ENCODE data around the gene GFRA3. TPM values are rescaled to one million over a fixed set of nuclear protein-coding genes. Genes with fewer than 3 reads are reported as not detected.

GFRA3 gene
- total RNA-seq, 4 donors from 2014 or later = 0.48 to 3.4 (median 0.55) TPM; not detected in 1

DNA sequence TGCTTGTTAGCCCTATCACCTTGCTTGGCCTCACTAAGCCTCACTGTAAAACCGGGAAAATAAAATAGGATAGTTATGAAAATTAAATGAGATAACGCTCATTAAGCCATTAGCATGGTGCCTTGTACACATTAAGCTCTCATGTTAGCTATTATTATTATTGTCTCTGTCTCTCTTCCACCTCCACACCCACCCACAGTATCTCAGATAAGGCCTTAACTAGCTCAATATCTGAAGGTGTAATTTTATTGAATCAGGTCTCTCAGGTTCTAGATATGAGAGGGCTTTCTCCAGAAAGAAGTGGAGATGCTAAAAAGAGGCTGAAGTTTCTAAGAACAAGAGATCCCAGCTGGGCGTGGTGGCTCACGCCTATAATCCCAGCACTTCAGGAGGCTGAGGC is 27.6 kb downstream of the GFRA3 start:
- no peak for TF ChIP-seq EP300 (IDR thresholded peaks at IDR 0.05; ENCODE audit: low read depth)
- no peak for TF ChIP-seq POLR2AphosphoS5 (IDR thresholded peaks at IDR 0.05)
- intact Hi-C loops (cut with DNase I; ENCODE audit: low total_unique reads) = no loop called here
- in situ Hi-C loops (cut with MboI; ENCODE audit: low pct_ligation_motif_present in 1 of 4, low pct_unique_long_range_greater_than_20kb in 1 of 4, low sequenced_read_pairs in 3 of 4) = no loop called here
- no peak overlapping the region for H3K27ac ChIP-seq
- no peak for DNase-seq
- peaks cover 19% of the 10 kb centered on the region for H3K27me3 ChIP-seq
- H3K9me3 ChIP-seq = no peaks in the 10 kb centered on the region
- peaks cover 0 to 6% (median 4%) of the 10 kb centered on the region in 4 donors for H3K4me1 ChIP-seq
- no peak overlapping the region for H3K4me3 ChIP-seq
- H3K36me3 ChIP-seq = no peaks in the 10 kb centered on the region
- WGBS, 2 donors (ENCODE audit: low coverage in 1 of 2) = 86 to 92% methylated on average over 4 of the region's 4 CpGs

DNA sequence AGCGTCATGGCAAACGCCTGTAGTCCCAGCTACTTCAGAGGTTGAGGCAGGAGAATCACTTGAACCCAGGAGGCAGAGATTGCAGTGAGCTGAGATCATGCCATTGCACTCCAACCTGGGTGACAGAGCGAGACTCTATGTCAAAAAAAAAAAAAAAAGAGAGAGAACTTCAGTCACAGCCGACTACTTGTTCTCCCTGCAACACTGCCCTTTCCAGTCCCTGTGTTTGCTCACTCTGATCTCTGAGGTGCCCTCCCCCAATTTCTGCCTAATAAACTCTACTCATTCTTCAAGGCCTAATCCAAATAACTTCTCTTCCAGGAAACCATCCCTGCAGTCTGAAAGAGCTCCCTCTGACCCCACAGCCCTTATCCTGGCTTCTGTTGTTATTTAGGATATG is 28.1 kb downstream of the GFRA3 start:
- intact Hi-C loops (cut with DNase I; ENCODE audit: low total_unique reads) (no loop called here), in situ Hi-C loops (cut with MboI; ENCODE audit: low pct_ligation_motif_present in 1 of 4, low pct_unique_long_range_greater_than_20kb in 1 of 4, low sequenced_read_pairs in 3 of 4) (no loop called here)
- H3K36me3 ChIP-seq = no peaks in the 10 kb centered on the region
- no peak overlapping the region for H3K4me3 ChIP-seq
- WGBS, 2 donors (ENCODE audit: low coverage in 1 of 2) = 76 to 89% methylated on average over 4 of the region's 4 CpGs
- H3K27me3 ChIP-seq = peaks cover 24% of the 10 kb centered on the region
- H3K27ac ChIP-seq = no peak overlapping the region
- TF ChIP-seq, protein P1, sequence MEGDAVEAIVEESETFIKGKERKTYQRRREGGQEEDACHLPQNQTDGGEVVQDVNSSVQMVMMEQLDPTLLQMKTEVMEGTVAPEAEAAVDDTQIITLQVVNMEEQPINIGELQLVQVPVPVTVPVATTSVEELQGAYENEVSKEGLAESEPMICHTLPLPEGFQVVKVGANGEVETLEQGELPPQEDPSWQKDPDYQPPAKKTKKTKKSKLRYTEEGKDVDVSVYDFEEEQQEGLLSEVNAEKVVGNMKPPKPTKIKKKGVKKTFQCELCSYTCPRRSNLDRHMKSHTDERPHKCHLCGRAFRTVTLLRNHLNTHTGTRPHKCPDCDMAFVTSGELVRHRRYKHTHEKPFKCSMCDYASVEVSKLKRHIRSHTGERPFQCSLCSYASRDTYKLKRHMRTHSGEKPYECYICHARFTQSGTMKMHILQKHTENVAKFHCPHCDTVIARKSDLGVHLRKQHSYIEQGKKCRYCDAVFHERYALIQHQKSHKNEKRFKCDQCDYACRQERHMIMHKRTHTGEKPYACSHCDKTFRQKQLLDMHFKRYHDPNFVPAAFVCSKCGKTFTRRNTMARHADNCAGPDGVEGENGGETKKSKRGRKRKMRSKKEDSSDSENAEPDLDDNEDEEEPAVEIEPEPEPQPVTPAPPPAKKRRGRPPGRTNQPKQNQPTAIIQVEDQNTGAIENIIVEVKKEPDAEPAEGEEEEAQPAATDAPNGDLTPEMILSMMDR (IDR thresholded peaks at IDR 0.05) = no peak
- no peak for TF ChIP-seq POLR2A (IDR thresholded peaks at IDR 0.05)
- no peak for TF ChIP-seq POLR2AphosphoS5 (IDR thresholded peaks at IDR 0.05)
- no peak for TF ChIP-seq EP300 (IDR thresholded peaks at IDR 0.05; ENCODE audit: low read depth)
- H3K9me3 ChIP-seq = no peaks in the 10 kb centered on the region
- DNase-seq = no peak
- H3K4me1 ChIP-seq = peaks cover 0 to 11% (median 8%) of the 10 kb centered on the region in 4 donors

DNA sequence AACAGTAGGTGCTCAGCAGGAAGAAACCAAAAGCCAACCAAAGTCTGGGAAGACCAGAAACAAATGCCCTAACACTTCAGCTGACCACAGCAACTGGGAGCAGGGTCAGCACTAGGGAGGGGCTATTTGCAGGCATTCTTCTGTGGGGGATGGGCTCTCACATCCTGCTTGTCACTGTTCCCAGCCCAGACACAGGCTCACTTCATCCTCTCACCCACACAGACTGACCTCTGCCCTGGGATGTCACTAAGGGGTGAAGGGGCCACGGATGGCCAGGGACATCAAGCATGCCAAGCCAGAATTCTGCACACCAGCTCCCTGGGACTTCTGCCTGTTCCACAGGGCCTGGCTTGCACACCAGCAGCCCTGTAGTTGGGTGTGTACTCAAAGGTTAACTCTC is 28.7 kb downstream of the GFRA3 start:
- in situ Hi-C loops (cut with MboI; ENCODE audit: low pct_ligation_motif_present in 1 of 4, low pct_unique_long_range_greater_than_20kb in 1 of 4, low sequenced_read_pairs in 3 of 4) = no loop called here
- H3K27ac ChIP-seq = no peak overlapping the region
- peaks cover 0 to 11% (median 8%) of the 10 kb centered on the region in 4 donors for H3K4me1 ChIP-seq
- H3K4me3 ChIP-seq = no peak overlapping the region
- H3K27me3 ChIP-seq = peaks cover 30% of the 10 kb centered on the region
- WGBS, 2 donors (ENCODE audit: low coverage in 1 of 2) = 56% methylated on average over 1 of the region's 1 CpG; no CpG with 5 or more reads in 1 of the 2 donors
- TF ChIP-seq, protein P1 (IDR thresholded peaks at IDR 0.05) = no peak
- TF ChIP-seq EP300 (IDR thresholded peaks at IDR 0.05; ENCODE audit: low read depth) (no peak), POLR2AphosphoS5 (IDR thresholded peaks at IDR 0.05) (no peak), POLR2A (IDR thresholded peaks at IDR 0.05) (no peak)
- intact Hi-C loops (cut with DNase I; ENCODE audit: low total_unique reads) = no loop called here
- H3K36me3 ChIP-seq = no peaks in the 10 kb centered on the region
- H3K9me3 ChIP-seq = no peaks in the 10 kb centered on the region
- no peak for DNase-seq

DNA sequence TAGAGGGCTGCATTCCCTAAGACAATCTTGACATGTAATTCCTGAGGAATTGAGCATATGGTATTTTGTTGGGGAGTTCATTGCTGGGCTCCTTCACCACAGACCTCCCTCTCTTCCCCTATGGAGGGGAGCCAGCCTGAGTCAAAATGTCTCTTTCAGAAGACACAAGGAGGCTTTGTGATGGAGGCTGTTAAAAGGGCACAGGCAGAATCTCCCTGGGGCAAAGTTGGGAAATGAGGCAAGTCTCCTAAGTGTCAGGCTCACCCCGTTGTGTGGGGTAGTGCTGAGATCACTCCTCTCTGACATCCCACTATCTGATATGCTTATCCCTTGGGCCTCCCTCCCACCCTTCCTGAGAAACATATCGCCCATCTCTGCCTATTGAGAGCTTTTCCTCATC is 30.6 kb downstream of the GFRA3 start:
- Histone ChIP-seq H3K27ac (no peak overlapping the region), H3K4me3 (no peak overlapping the region), H3K9me3 (no peaks in the 10 kb centered on the region), H3K27me3 (peaks cover 48% of the 10 kb centered on the region), H3K4me1 (peaks cover 0 to 11% (median 8%) of the 10 kb centered on the region in 4 donors), H3K36me3 (no peaks in the 10 kb centered on the region)
- intact Hi-C loops (cut with DNase I; ENCODE audit: low total_unique reads) = no loop called here
- in situ Hi-C loops (cut with MboI; ENCODE audit: low pct_ligation_motif_present in 1 of 4, low pct_unique_long_range_greater_than_20kb in 1 of 4, low sequenced_read_pairs in 3 of 4) = no loop called here
- no peak for DNase-seq
- WGBS, 2 donors (ENCODE audit: low coverage in 1 of 2) = 68 to 100% methylated on average over 1 to 2 of the region's 2 CpGs
- no peak for TF ChIP-seq EP300 (IDR thresholded peaks at IDR 0.05; ENCODE audit: low read depth)
- TF ChIP-seq, protein P1 (IDR thresholded peaks at IDR 0.05) = no peak
